ENCODE results near the gene UTP4. TPM values are rescaled to one million over a fixed set of nuclear protein-coding genes. Genes with fewer than 3 reads are reported as not detected.

UTP4 gene
- total and polyA plus RNA-seq, 12 donors = 8.8 to 51.2 (median 24.0) TPM

GRCh38 chr16:69105501-69106361, 26.7 kb upstream of the UTP4 start, which contains the start of gene HAS3:
Gene HAS3 (plus strand): TSS chr16:69105653. CDS start chr16:69109396, 3,743 bp downstream.
- Histone ChIP-seq H3K36me3 (replicated peaks in 1 of 2) (peaks cover 0 to 8% of the 10 kb centered on the region in 2 donors), H3K27me3 (peaks cover 8% of the 10 kb centered on the region), H3K9me3 (replicated peaks in 1 of 3) (no peaks in the 10 kb centered on the region), H3K4me3 (peak within 1 kb of the TSS in 2 of 4 donors; percentile 53 to 54), H3K4me1 (replicated peaks in 1 of 2) (peaks cover 14 to 22% of the 10 kb centered on the region in 2 donors), H3K27ac (no peak within 1 kb of the TSS)
- TF ChIP-seq CTCF (IDR thresholded peaks at IDR 0.05) (no peak), POLR2A (IDR thresholded peaks at IDR 0.05) (no peak)
- peak in 5 of 7 donors; percentile 29 to 55 (median 38) for DNase-seq
- intact Hi-C loops (cut with DNase I) = loop anchor here in 1 of 2 donors (10.0 kb wide), 1 partner anchor 201 kb away; no protein-coding TSS in a partner anchor
- WGBS, 4 donors = 0 to 5% (median 1%) methylated on average over 13 to 80 of the region's 80 CpGs

- intact Hi-C loops (cut with DNase I) = loop anchor here in 1 of 2 donors (10.0 kb wide), 1 partner anchor 202 kb away; no protein-coding TSS in a partner anchor
- peaks cover 8% of the 10 kb centered on the region for H3K27me3 ChIP-seq
- H3K36me3 ChIP-seq (replicated peaks in 1 of 2) = peaks cover 0 to 8% of the 10 kb centered on the region in 2 donors
- H3K9me3 ChIP-seq (replicated peaks in 1 of 3) = no peaks in the 10 kb centered on the region
- WGBS, 4 donors = 0 to 2% (median 1%) methylated on average over 8 to 54 of the region's 55 CpGs
- peaks cover 14 to 22% of the 10 kb centered on the region in 2 donors for H3K4me1 ChIP-seq (replicated peaks in 1 of 2)
- no peak for TF ChIP-seq CTCF (IDR thresholded peaks at IDR 0.05)
- no peak for TF ChIP-seq POLR2A (IDR thresholded peaks at IDR 0.05)
- H3K4me3 ChIP-seq = peak overlapping the region in 2 of 4 donors; percentile 2 to 54
- no peak overlapping the region for H3K27ac ChIP-seq
- DNase-seq = no peak
Observed at GRCh38 chr16:69106491-69107315, 25.7 kb upstream of the UTP4 start.

GRCh38 chr16:69107316-69107962, 25.0 kb upstream of the UTP4 start:
- Histone ChIP-seq H3K4me1 (replicated peaks in 1 of 2) (peaks cover 14 to 22% of the 10 kb centered on the region in 2 donors), H3K36me3 (replicated peaks in 1 of 2) (peaks cover 0 to 8% of the 10 kb centered on the region in 2 donors), H3K4me3 (peak overlapping the region in 1 of 4 donors; percentile 54), H3K9me3 (replicated peaks in 1 of 3) (no peaks in the 10 kb centered on the region), H3K27ac (no peak overlapping the region), H3K27me3 (peaks cover 8% of the 10 kb centered on the region)
- TF ChIP-seq CTCF (IDR thresholded peaks at IDR 0.05) (no peak), POLR2A (IDR thresholded peaks at IDR 0.05) (no peak)
- no peak for DNase-seq
- 7 to 17% (median 11%) methylated on average over 15 to 52 of the region's 52 CpGs for WGBS, 4 donors
- intact Hi-C loops (cut with DNase I) = loop anchor here in 1 of 2 donors (10.0 kb wide), 1 partner anchor 203 kb away; no protein-coding TSS in a partner anchor

Measured in adrenal gland (tissue), 12 donors.